Stimulated activated CD4-positive, alpha-beta T cell treated with anti-CD3 and anti-CD28 coated beads, TNF-alpha, amount 100 ng/mL, for 24 hours (primary cell): Measurements from ENCODE around the gene FBXO27.
A peak's percentile ranks its signal among the peaks of the same experiment; 100 is the strongest.
"Not testable (repeated sequence)": the region's sequence is repeated elsewhere in the genome, so short reads cannot be mapped to it uniquely, and the experiment has no call there.

ENCODE experiments used
- DNase-seq, 3 experiments: peaks; one replicate each; pipeline ENCODE4 v3.0.0-alpha.2; 2020; ENCODE audit warnings: low read depth in 3 of 3

The FBXO27 gene, protein sequence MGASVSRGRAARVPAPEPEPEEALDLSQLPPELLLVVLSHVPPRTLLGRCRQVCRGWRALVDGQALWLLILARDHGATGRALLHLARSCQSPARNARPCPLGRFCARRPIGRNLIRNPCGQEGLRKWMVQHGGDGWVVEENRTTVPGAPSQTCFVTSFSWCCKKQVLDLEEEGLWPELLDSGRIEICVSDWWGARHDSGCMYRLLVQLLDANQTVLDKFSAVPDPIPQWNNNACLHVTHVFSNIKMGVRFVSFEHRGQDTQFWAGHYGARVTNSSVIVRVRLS

DNA sequence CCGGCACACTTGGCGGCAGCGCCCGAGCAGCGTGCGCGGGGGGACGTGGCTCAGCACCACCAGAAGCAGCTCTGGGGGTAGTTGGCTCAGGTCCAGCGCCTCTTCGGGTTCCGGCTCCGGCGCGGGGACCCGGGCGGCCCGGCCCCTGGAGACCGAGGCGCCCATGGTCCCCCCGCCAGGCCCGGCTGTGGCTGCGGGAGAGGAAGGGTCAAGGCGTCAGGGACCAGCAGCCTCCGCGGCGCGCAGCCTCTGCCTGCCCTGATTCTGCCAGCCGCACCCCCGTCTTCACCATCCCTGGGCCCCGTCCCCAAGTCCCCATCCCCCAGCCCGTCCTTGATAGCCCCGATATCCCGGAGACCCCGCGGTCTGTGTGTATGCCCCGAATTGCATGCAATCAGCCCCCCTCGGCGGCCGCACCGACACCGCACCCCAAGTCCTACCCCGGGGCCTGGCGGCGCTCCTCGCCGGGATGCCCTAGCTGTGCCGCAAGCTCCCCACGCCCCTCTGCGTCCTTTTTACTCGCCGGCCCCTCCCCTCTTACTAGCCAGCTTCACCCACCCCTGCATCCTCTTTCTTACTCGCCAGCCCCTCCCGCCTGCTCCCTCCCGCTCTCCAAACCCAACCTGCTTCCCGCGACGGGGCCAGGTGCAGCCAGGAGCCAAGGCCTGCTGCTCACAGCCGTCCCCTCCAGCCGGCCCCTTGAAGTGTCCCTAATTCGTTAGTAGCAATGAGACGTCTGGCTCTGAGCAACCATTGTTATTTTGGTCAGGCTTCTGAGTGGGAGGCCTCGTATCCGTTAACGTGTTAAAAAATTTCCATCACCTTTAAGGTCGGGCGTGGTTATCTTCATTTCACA, at the start of gene FBXO27:
FBXO27 (minus strand) TSS at position 487 of the 856 bp plus-strand sequence; CDS start at position 165, 322 bp downstream.
- DNase-seq, result no peak

DNA sequence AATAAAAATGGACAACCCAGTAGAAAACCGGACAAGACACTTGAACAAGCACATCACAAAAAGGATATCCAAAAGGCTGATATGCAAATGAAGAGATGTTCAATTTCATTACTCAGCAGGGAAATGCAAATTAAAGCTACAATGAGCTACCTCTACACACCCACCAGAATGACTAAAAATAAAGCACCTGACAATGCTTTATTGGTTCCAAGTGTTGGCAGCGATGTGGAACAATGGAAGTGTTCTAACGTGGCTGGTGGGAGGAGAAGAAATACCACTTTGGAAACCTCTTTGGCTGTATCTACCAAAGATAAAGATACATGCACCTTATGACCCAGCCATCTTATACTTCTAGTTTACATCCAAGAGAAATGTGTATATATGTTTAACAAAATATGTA, 48.1 kb upstream of the FBXO27 start:
- DNase-seq, result no peak

DNA sequence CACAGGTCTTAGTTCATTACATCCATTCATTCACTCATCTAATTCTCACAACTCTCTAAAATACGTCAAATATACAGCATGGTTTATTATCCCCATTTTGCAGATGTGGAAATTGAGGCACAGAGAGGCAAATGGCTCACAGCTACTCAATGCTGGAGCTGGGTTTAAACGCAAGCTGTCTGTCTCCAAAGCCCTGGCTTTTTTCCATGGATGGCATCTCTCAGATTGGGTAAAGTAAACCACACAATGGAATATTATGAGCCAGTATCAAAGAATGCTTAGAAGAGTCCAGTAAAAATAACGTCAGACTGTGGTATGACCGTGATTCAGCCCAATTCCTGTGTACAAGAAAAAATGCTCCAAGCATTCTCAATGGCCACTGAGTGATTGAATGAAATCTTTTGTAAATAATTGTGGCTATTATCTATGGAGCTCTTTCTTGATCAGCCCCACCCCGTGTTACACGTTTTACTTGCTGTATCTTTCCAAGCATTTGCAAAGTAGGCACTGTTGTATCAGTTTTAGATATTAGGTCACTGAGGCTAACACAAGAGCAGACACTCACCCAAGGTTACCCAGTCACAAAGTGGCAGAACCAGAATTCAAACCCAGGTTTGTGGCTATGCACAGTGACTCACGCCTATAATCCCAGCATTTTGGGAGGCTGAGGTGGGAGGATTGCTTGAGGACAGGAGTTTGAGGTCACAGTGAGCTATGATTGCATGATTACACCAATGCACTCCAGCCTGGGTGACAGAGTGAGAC, 46.3 kb upstream of the FBXO27 start:
- DNase-seq, result no peak

DNA sequence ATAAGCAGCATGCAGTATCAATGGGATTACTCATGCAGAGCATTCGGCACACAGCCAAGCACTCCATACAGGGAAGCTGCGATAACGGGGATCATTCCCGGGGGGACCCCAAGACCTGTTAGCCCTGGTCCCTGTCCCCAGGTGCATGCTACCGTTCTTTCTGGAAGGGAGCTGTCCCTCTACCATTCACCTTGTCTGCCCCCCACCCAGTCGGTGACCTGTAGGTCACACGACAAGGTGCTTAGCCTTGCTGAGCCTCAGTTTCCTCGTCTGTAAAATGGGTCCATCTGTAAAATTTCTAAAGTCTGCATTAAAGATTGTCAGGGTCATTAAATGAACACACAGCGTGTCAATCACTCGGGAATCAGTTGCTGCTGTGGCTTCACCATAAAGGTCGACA, 45.0 kb upstream of the FBXO27 start:
- DNase-seq, result no peak

DNA sequence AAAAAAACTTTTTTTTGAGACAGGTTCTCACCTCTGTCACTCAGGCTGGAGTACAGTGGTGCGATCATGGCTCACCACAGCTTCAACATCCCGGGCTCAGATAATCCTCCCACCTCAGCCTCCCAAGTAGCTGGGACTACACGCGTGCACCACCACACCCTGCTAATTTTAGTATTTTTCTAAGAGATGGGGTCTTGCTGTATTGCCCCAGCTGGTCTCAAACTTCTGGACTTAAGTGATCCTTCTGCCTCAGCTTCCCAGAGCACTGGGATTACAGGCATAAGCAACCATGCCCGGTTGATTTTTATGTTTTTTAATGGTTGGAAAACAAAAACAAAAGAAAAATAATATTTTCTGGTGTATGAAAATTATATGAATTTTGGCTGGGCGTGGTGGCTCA, 42.6 kb upstream of the FBXO27 start:
- no peak for DNase-seq

DNA sequence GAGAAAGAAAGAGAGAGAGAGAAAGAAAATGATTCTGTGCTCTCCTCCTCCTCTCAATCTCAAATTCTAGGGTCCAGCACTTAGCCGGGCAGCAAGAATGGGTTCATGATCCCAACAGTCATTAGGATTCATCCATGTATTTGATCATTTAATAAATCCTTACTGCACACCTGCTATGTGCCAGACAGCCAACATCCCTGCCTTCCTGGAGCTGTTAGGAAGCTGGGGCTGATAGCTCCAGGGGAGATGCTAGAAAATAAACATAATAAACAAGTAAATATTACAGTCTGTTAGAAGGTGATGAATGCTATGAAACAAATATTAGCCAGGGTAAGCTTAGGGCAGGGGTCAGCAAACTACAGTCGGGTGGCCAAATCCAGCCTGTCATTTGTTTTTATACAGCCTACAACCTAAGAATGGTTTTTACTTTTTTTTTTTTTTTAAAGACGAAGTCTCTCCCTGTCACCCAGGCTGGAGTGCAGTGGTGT, 41.9 kb upstream of the FBXO27 start:
- DNase-seq, result no peak

DNA sequence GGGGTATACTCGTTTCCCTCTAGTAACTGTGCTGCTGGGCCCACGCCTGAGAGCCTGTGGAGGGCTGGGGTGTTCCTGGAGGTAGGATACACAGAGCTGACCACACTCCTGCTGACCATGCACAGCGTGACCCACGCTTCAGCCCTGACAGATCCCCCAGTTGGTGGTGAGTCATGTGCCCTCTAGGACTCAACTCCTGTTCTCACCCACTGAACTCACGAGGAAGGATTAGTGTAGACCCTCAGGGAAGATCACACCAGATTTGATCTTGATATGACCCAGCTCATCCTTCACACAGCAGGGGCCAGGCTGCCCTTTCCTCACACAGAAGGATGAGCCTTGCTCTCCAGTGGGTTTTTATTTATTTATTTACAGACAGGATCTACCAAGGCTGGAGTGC, 38.5 kb upstream of the FBXO27 start:
- DNase-seq, result no peak

DNA sequence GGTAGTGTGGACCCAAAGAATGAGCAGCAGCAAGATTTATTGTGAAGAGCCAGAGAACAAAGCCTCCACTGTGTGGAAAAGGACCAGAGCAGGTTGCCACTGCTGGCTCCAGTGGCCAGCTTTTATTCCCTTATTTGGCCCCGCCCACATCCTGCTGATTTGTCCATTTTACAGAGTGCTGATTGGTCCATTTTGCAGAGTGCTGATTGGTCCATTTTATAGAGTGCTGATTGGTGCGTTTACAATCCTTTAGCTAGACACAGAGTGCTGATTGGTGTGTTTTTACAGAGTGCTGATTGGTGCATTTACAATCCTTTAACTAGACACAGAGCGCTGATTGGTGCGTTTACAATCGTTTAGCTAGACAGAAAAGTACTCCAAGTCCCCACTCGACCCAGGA, 35.9 kb upstream of the FBXO27 start:
- DNase-seq, result not testable (repeated sequence)

DNA sequence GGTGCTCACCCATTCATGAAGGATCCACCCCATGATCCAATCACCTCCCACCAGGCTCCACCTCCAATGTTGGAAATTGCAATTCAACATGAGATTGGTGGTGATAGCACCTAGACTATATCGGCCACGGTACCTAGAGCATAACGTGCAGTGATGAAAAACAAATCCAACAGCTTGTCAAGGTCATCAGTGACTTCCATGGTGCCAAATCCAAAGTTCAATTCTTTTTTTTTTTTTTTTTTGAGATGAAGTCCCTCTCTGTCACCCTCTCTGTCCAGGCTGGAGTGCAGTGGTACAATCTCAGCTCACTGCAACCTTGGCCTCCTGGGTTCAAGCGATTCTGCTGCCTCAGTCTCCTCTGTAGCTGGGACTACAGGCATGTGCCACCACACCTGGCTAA, 34.8 kb upstream of the FBXO27 start:
- no peak for DNase-seq

DNA sequence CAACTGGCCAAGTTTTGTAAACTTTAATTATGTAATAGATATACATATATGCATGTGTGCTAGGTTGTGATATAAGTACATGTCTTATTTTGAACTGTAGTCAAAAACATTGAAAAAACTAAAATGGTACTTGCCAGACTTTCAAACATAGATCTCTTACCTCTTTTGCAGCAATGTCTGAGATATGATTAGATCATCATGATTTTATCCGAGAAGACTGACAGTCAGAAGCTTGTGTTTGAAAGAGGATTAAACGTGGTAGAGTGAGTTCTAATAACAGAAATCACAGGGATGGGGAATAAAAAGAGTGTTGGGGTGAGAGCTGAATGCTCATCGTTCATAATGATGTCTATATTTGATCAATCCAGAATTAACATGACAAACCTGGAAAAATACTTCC, 33.6 kb upstream of the FBXO27 start:
- DNase-seq, result no peak

DNA sequence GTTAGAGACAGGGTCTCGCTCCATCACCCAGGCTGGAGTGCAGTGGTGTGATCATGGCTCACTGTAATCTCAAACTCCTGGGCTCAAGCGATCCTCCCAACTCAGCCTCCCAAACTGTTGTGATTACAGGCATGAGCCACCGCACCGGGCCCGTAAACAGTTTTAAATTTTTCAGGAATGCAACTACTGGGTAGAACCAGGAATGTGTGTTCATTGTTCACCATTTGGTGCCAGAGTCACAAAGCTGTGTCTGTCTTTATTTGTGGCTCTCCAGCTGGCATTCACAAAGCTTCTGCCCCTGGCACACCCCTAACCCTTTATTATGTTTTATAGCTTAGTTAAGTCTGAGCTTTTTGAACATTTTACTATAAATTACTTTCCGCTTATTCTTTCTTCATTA, 32.1 kb upstream of the FBXO27 start:
- no peak for DNase-seq

DNA sequence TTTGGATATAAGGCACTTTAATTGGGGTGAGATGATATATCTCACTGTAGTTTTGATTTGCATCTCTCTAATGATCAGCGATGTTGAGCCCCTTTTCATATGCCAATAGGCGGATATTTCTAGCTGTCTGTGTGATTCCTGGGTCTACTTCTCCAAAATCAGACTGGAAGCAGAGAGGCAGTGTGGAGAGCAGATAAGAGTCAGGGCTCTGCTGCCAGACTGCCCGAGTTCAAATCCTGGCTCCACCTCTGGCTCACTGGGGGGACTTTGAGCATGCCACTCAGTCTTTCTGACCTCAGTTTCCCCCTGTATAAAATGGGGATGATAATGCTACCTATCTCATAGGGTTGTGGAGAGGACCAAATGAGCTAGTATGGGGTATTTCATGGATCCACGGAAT, 27.8 kb upstream of the FBXO27 start:
- no peak for DNase-seq

DNA sequence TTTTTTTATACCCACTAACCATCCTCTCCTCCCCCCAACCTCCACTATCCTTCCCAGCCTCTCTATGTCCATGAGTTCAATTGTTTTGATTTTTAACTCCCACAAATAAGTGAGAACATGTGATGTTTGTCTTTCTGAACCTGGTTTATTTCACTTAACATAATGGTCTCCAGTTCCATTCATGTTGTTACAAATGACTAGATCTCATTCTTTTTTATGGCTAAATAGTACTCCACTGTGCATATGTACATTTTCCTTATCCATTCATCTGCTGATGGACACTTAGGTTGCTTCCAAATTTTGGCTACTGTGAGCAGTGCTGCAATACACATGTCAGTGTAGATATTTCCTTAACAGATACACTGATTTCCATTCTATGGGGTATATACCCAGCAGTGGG, 27.0 kb upstream of the FBXO27 start:
- no peak for DNase-seq

DNA sequence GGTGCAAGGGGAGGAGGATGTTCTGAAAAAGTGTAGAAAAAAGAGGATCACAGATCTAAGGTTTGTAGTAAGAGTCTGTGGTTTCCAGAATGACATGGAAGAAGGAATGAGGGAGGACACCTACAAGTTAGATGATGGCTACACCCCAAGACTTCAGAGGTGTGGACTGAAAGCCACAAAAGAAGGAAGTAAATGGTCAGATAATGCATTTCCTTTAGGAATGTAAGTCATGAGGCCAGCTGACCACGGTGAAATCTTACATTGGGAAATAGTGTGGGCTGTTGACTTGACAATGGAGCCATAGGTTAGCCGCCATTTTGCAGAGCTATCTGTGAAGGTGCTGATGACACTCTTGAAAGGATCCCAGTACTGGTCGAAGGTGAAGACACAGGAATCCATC, 25.3 kb upstream of the FBXO27 start:
- no peak for DNase-seq

DNA sequence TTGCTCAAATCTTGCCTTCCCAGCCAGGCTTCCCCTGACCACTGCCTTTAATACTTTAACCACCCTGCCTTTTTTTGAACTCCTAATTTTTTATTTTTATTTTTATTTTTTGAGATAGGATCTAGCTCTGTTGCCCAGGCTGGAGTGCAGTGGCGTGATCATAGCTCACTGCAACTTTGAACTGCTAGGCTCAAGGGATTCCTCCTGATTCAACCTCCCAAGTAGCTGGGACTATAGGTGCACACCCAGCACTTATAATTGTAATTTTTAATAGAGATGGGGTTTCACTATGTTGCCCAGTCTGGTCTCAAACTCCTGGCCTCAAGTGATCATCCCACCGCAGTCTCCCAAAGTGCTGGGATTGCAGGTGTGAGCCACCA, 21.7 kb upstream of the FBXO27 start:
- DNase-seq, result no peak

DNA sequence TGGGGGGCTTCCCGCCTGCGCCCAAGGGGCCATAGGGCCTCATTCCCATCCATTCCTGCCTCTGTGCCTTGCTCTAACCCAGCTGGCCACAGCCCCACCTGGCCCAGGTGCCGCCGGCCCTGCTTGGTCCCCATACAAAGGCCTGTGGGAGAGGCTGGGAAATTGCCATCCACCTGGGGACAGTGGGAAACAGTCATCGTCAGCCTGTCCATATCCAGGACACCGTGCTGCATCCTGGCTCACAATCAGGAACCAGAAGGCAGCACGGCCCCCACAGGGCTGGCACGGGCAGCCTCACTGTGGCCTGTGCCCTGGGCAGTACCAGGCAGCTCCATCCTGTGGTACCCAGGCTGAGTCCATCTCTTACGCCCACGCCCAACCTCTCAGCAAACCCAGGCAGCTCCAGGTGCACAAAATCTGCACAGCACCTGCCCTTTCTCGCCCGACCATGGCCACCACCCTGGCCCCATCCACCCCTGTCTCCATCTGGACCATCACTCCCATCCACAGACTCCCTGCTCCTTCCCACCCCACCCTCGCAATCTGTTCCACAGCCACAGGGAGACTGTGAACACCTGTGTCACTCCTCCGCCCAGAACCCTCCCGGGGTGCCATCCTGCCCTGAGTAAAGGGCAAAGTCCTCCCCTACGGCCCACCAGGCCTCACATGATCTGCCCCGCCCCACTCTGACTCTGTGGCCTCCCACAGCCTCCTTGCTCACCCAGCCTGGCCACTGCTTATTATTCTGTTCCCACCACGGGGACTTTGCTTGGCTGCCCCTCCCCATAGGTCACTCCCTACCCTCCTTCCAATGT, 21.1 kb upstream of the FBXO27 start:
- no peak for DNase-seq

DNA sequence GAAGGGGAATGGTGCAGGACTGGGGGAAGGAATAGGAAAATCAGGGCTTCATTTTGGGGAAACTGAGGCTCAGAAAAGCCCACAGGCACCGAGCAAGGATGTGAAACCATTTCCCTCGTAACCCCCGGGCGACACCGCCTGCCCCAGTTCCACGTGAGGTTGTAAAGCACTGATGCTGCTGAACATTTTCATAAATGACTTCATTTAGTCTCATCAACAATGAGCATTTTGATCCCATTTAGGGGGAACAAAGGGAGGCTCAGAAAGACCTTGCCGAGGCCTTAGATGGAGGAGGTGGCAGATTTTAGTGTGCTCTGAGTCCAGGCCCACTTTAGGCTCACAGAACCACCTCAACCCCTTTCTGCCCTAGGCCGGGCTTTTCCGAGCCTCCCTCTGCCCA, 20.5 kb upstream of the FBXO27 start:
- no peak for DNase-seq

DNA sequence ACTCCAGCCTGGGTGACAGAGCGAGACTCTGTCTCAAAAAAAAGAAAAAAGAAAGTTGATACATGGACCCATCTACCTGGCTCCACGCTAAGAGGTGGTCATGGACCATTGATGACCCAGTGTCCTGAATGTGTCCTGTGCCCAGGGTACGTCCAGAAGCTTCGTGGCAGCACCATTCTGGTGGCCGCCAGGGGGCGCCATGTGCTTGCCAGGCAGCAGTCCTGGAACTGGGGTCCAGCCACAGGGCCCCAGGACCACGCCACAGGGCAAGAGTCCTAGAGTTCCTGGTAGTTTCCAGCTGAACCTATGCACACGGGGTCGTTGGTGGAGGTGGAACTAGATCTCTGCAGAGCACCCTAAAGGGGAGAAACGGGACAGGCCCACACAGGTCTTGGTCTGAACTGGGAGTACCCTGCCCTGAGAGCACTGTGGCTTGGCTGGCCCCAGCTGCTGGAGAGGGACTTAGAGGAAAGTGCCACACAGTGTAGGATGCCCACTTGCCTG, 19.9 kb upstream of the FBXO27 start:
- DNase-seq, result peak; percentile 33 to 60 (median 39)

DNA sequence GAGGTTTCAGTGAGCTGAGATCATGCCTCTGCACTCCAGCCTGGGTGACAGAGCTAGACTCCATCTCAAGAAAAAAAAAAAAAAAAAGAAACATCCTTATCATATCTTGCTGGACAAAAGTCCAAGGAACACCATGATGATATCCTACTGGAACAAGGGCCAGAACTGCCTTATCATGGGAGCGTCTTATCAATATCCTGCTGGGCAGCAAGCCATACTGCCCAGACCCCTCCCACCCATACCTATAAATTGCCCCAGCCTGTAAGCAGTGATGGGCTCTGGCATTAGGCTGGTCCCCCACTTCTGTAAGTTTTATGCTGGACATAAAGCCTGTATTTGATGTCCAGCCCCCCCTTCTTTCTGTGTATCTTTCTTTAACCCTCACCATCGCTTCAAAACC, 14.7 kb upstream of the FBXO27 start:
- DNase-seq, result no peak

DNA sequence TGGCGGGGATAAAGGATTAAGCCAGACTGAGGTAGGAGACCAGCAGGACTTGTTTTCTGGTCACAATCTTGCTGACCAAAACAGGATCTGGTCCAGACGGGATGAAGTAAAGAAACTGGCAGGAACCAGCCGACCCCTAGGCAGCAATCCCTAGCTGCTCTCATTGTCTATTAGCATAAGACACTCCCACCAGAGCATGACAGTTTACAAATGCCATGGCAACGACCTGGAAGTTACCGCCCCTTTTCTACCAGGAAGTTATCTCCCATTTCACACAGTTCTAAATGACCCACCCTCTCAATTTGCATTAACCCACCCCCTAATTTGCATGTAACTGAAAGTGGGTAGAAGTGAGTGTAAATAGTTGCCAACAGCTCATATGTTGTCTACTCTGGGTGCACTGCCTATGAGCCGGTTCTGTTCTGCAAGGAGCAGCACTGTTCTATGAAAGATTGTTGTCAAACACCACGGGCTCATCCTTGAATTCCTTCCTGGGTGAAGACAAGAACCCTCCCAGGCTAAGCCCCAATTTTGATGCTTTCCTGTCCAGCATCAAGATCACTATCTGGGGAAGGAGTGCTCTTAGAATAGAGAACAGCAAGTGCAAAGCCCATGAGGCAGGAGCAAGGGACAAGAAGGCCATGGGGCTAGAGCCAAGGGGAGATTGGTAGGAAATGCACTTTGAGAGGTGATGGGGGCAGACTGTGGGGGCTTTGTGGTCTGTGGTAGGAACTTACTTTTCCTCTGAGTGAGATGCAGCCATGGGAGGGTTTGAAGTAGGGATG, 13.9 kb upstream of the FBXO27 start:
- DNase-seq, result no peak

DNA sequence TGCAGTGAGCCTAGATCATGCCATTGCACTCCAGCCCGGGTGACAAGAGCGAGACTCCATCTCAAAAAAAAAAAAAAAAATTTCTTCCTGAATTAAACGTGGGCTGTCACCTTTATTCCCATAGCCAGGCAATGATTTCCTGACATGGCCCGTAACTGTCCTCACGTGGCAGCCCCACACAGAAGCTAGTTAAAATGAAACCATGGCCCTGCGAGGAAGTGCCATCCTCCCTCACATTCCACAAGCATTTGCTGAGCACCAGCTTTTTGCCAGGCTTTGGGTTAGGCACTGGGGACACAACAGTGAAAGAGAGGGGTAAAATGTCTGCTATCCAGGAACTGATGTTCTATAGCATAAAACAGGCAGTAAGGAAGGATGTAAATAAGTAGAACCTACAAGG, 13.2 kb upstream of the FBXO27 start:
- no peak for DNase-seq
